Lower leg skin (tissue), 3 donors: ENCODE results near the gene GPR27.

Source experiments
- POLR2A ChIP-seq, 2 donors: fragments of 450-650 bp; IDR thresholded peaks; one replicate each; pipeline ENCODE4 v1.6.1; 2016 to 2017; ENCODE audit warnings: antibody characterized with exemption in 2 of 2, mild to moderate bottlenecking in 1 of 2, moderate library complexity in 1 of 2
- TF ChIP-seq, protein P1 (sequence below), 3 donors: fragments of 450-650 bp; IDR thresholded peaks; one replicate each; pipeline ENCODE4 v1.5.1; 2016; ENCODE audit warnings: antibody characterized with exemption in 3 of 3, mild to moderate bottlenecking in 3 of 3, moderate library complexity in 2 of 3

DNA sequence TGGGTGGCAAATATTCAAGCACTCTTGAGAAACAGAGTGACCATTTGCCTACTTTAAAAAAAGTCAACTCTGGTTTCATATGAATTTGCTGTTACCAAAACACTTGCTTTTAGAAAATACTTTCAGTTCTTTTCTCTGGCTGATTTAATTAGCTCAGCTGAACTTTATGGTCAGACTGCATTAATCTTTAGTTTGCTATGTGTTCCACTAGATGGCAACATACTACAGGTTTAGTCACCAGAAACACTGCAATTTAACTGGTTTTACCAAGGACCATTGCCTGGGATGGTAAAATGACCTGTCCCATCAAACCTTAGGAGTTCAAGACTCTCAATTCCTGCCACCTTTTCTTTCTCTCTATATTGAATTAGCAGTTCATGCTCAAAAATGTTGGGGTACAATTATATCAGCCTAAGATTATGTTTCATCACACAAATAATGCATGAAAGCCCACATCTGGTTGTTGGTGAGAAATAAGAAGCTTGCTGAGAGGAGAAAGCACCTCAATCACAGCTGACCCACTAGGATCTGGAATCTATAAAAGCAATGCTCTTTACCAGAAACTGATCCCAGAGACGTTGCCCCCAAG is 42.7 kb upstream of the GPR27 start:
- TF ChIP-seq POLR2A (IDR thresholded peaks at IDR 0.05): no peak
- TF ChIP-seq, protein P1, sequence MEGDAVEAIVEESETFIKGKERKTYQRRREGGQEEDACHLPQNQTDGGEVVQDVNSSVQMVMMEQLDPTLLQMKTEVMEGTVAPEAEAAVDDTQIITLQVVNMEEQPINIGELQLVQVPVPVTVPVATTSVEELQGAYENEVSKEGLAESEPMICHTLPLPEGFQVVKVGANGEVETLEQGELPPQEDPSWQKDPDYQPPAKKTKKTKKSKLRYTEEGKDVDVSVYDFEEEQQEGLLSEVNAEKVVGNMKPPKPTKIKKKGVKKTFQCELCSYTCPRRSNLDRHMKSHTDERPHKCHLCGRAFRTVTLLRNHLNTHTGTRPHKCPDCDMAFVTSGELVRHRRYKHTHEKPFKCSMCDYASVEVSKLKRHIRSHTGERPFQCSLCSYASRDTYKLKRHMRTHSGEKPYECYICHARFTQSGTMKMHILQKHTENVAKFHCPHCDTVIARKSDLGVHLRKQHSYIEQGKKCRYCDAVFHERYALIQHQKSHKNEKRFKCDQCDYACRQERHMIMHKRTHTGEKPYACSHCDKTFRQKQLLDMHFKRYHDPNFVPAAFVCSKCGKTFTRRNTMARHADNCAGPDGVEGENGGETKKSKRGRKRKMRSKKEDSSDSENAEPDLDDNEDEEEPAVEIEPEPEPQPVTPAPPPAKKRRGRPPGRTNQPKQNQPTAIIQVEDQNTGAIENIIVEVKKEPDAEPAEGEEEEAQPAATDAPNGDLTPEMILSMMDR (IDR thresholded peaks at IDR 0.05): no peak
